ENCODE data around the gene NACAD.

Gene NACAD

DNA sequence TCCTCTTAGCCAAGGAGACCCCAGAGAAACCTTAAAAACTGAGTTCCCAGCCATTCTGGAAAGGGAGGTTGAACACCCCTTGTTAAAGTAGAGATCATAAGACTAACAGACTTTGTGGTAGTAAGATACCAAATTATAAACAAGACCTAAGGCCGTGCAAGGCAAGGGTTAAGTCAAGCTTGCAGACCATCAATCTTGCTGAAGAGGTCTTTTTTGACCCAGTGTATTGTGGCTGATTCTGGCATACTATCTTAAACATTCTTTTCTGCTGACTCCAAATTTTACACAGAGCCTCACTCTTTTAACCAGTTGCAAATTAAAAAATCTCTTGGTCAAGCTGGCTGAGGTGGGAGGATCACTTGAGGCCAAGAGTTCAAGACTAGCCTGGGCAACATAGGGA lies 23.9 kb upstream of the NACAD start:
- Histone ChIP-seq H3K4me1 (ENCODE audit: control insufficient read depth in 1 of 2, insufficient read depth in 1 of 2, low read depth in 1 of 2, low read length in 1 of 2) (peaks cover 16 to 21% of the 10 kb centered on the region in 2 experiments), H3K27ac (peak overlapping the region; percentile 92), H3K4me3 (ENCODE audit: low read depth in 1 of 2, low read length in 1 of 2) (no peak overlapping the region), H3K36me3 (peaks cover 15% of the 10 kb centered on the region), H3K27me3 (no peaks in the 10 kb centered on the region), H3K9me3 (no peaks in the 10 kb centered on the region)
- TF ChIP-seq, protein P1, sequence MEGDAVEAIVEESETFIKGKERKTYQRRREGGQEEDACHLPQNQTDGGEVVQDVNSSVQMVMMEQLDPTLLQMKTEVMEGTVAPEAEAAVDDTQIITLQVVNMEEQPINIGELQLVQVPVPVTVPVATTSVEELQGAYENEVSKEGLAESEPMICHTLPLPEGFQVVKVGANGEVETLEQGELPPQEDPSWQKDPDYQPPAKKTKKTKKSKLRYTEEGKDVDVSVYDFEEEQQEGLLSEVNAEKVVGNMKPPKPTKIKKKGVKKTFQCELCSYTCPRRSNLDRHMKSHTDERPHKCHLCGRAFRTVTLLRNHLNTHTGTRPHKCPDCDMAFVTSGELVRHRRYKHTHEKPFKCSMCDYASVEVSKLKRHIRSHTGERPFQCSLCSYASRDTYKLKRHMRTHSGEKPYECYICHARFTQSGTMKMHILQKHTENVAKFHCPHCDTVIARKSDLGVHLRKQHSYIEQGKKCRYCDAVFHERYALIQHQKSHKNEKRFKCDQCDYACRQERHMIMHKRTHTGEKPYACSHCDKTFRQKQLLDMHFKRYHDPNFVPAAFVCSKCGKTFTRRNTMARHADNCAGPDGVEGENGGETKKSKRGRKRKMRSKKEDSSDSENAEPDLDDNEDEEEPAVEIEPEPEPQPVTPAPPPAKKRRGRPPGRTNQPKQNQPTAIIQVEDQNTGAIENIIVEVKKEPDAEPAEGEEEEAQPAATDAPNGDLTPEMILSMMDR (IDR thresholded peaks at IDR 0.05): no peak

DNA sequence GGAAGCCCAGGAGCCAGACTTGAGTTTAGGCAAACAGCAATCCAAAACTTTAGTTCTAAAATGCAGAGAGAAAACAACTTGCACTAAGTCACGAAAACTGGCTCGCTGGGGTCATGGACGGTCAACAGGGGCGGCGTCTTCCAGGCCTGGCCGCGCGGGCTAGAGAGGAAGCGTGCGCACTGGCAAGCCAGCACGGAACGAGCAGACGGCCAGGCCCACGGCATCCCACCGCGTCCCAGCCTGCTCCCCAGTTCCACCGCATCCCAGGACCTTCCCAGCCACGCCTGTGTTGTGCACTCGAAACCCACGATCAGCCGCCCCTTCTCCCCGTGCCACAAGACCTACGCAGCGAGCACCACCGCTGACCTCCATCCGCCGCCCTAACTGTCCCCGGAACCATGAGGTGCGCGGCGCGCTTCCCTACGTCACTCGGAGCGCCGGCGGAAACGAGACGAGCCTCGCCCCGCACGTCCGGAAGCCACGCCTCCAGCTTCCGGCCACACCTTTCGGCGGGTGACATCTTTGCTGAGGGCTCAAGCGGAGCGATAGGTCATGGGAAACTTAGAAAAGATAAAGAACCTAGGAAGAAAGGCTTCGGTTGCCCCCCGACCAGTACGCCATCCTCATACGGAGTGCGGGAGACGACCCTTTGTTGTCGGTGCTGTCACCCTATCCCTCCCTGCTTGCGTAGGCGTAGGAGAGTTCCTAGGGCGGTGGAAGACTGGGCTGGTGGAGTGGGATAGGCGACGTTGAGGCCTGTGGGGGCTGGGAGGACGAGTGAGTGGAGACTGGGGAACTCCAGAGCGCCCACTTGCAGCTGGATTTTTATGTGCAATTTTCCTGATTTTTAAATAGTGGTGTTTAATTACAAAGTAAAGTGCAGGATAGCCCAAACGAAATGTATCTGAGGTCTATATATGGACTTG lies 22.8 kb upstream of the NACAD start, which contains the start of gene TBRG4:
Gene TBRG4 (minus strand): TSS at position 400 of the 926 bp plus-strand sequence. CDS start 2,460 bp downstream, outside the sequence.
- Histone ChIP-seq H3K4me3 (ENCODE audit: low read depth in 1 of 2, low read length in 1 of 2) (peak within 1 kb of the TSS; percentile 95), H3K36me3 (peaks cover 26% of the 10 kb centered on the region), H3K27ac (peak within 1 kb of the TSS; percentile 92), H3K4me1 (ENCODE audit: control insufficient read depth in 1 of 2, insufficient read depth in 1 of 2, low read depth in 1 of 2, low read length in 1 of 2) (peaks cover 16 to 21% of the 10 kb centered on the region in 2 experiments), H3K27me3 (no peaks in the 10 kb centered on the region), H3K9me3 (no peaks in the 10 kb centered on the region)
- TF ChIP-seq, protein P1 (IDR thresholded peaks at IDR 0.05): peak; percentile 11

DNA sequence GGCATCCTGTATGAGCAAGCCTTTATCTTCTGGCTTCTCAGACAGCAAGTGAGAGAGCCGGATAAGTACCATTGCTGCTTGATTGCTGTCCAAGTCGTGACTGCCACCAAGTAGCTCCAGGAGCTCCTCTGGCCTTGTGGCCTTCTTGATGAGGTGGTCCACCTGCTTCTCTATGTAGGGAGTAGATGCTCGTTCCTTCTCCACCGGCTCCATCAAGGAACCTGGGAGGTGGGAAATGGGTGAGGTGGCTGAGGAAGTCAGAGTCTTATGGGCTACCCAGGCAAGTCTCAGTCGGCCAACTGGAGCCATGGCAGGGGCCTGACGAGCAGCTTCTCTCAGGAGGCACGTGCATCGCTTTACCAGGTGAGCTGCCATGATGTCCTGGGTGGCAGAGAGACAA lies 20.1 kb upstream of the NACAD start:
- H3K27ac ChIP-seq: no peak overlapping the region
- peaks cover 16 to 21% of the 10 kb centered on the region in 2 experiments for H3K4me1 ChIP-seq (ENCODE audit: control insufficient read depth in 1 of 2, insufficient read depth in 1 of 2, low read depth in 1 of 2, low read length in 1 of 2)
- H3K4me3 ChIP-seq (ENCODE audit: low read depth in 1 of 2, low read length in 1 of 2): no peak overlapping the region
- TF ChIP-seq, protein P1 (IDR thresholded peaks at IDR 0.05): no peak
- peaks cover 53% of the 10 kb centered on the region for H3K36me3 ChIP-seq
- H3K27me3 ChIP-seq: no peaks in the 10 kb centered on the region
- H3K9me3 ChIP-seq: no peaks in the 10 kb centered on the region

DNA sequence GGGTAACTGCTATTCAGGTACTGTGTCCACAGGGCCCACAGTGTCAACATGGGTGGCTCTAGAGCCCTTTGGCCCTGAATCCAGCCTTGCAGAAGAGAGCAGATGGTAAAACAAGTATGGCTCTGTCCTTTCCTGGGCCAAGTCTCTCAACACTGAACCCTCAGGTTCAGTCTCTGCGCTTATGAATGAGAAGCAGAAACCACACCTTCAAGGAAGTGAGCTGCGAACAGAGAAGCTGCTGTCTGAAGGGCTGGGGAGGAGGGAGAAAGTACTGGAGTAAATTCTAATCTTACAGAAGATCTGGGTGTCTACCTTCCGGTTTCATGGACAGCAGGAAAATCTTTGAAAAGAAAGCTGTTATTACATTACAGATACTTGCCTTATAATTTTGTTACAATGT lies 18.6 kb upstream of the NACAD start:
- TF ChIP-seq, protein P1 (IDR thresholded peaks at IDR 0.05): no peak
- Histone ChIP-seq H3K4me1 (ENCODE audit: control insufficient read depth in 1 of 2, insufficient read depth in 1 of 2, low read depth in 1 of 2, low read length in 1 of 2) (peaks cover 16 to 20% of the 10 kb centered on the region in 2 experiments), H3K36me3 (peaks cover 68% of the 10 kb centered on the region), H3K4me3 (ENCODE audit: low read depth in 1 of 2, low read length in 1 of 2) (no peak overlapping the region), H3K27me3 (no peaks in the 10 kb centered on the region), H3K9me3 (no peaks in the 10 kb centered on the region), H3K27ac (no peak overlapping the region)

DNA sequence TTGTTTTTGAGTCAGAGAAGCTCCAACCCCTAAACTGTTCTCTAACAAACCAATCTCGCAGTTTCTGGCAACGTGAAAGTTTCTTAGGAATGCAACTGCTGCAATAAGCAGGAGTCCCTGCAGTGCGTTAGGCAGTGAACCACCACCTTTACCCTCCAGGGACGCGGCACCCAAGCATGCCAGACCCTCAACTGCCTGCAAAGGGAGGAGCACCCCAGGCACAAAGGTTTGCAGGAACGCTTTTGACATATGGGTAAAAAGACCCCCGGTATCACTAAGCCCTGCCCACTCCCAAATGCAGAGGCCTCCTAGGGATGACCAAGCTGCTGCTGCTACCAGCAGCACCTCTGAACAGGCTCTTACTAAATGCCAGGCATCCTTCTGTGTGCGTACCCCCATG lies 18.1 kb upstream of the NACAD start:
- Histone ChIP-seq H3K27ac (no peak overlapping the region), H3K4me1 (ENCODE audit: control insufficient read depth in 1 of 2, insufficient read depth in 1 of 2, low read depth in 1 of 2, low read length in 1 of 2) (peaks cover 11 to 15% of the 10 kb centered on the region in 2 experiments), H3K9me3 (no peaks in the 10 kb centered on the region), H3K27me3 (no peaks in the 10 kb centered on the region), H3K4me3 (ENCODE audit: low read depth in 1 of 2, low read length in 1 of 2) (no peak overlapping the region), H3K36me3 (peaks cover 73% of the 10 kb centered on the region)
- TF ChIP-seq, protein P1 (IDR thresholded peaks at IDR 0.05): no peak
